ENCODE results near the gene TAGLN2. TPM values are rescaled to one million over a fixed set of nuclear protein-coding genes. Genes with fewer than 3 reads are reported as not detected.
"Not testable (repeated sequence)": the region's sequence is repeated elsewhere in the genome, so short reads cannot be mapped to it uniquely, and the experiment has no call there.

TAGLN2 gene
- total RNA-seq, 1 donor from 2014 or later: 182 TPM

- no peak for DNase-seq (ENCODE audit: low read depth in 2 of 2)
These were observed 24.4 kb downstream of the TAGLN2 start for GRCh38 chr1:159900755-159901360.

DNA sequence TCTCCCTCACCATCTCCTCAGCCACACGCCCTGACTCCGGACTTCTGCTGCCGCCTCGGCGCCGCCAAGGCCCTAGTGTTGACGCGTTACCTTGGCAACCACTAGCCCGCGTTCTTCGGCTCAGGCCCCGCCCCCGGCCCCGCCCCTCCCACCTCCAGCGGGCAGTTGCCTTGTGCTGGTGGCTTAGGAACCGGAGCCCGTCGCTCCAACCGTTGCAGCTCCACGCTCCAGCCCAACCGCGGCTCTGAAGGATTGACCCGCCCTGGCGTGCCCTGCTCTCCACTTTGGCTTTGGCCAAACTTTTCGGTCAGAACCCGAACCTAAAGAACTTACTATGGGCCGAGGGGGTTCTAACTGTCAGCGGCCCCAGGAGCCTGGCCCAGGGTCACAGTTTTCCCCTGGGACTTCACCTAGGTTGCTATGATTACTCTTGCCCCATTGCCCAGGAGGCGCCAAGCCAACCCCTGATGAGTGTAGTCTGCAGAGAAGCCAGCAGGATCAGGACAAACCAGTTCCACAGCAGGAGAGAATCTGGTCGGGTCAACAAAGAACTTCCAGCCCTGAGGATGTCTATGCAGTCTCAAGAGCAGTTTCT is 25.1 kb downstream of the TAGLN2 start, which contains the start of gene CFAP45:
Gene CFAP45, minus strand, starts transcription at position 80 of the 595 bp plus-strand sequence. Its CDS starts 67 bp downstream, at position 13.
- peak in 1 of 2 donors; percentile 81 for DNase-seq (ENCODE audit: low read depth in 2 of 2)

DNA sequence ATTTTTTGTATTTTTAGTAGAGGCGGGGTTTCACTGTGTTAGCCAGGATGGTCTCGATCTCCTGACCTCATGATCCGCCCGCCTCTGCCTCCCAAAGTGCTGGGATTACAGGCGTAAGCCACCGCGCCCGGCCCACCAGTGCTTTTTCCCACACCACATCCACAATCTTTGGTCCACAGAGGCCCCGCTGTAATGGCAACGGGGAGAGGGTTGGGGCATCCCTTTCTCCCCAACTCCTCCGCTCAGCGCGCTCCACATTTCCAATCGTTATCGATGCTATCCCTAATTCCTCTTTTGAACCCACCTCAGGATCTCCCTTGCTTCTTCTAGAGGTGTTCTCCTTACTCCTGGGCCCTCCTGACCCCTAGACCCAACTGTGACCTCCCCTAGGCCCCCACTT is 25.7 kb downstream of the TAGLN2 start:
- DNase-seq (ENCODE audit: low read depth in 2 of 2): not testable (repeated sequence)

- DNase-seq (ENCODE audit: low read depth in 2 of 2): no peak
These were observed 26.8 kb downstream of the TAGLN2 start for GRCh38 chr1:159898527-159898926.

GRCh38 chr1:159897962-159898361 is 27.3 kb downstream of the TAGLN2 start:
- DNase-seq (ENCODE audit: low read depth in 2 of 2): no peak

- no peak for DNase-seq (ENCODE audit: low read depth in 2 of 2)
These were observed 28.8 kb downstream of the TAGLN2 start for GRCh38 chr1:159896546-159896930.

GRCh38 chr1:159895836-159896545 is 29.3 kb downstream of the TAGLN2 start:
- no peak for DNase-seq (ENCODE audit: low read depth in 2 of 2)

- no peak for DNase-seq (ENCODE audit: low read depth in 2 of 2)
These were observed 30.0 kb downstream of the TAGLN2 start for GRCh38 chr1:159895286-159895685.

GRCh38 chr1:159892944-159893343 is 32.4 kb downstream of the TAGLN2 start:
- DNase-seq (ENCODE audit: low read depth in 2 of 2): no peak

DNA sequence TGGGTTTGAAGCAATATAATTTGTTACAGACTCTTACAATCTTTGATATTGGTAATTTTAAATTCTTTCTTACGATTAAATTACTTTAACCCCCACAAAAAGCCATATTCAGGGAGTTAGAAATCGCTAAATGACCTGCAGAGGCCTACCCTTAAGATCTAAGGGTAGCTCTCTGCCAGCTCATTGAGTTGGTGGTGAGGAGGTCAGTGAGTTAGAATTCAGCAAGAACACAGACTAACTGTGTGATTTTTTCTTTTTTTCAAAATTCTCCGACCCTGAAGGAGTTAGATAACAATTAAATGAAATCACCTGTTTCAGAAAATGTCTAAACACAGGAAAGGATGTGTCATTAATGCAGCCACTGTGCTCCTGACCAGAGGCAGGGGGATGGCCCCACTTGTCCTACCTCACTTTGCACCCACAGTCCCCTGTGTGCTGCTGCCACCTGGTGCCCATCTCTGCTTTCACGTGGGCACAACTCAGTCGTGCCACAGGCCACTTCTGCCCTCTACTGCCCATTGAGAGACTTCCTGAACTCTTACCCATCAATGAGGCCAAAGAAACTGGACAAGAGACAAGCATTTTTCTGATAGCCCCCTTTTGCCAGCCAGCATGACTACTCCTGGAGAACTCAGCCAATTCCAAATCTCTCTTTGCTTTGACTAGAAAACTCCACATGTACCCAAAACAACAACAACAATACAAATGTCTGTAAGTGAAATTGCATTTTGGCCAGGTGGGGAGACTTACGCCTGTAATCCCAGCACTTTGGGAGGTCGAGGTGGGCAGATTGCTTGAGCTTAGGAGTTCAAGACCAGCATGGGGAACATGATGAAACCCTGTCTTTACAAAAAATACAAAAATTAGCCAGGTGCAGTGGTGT is 33.8 kb downstream of the TAGLN2 start:
- DNase-seq (ENCODE audit: low read depth in 2 of 2): peak; percentile 71 to 92

DNA sequence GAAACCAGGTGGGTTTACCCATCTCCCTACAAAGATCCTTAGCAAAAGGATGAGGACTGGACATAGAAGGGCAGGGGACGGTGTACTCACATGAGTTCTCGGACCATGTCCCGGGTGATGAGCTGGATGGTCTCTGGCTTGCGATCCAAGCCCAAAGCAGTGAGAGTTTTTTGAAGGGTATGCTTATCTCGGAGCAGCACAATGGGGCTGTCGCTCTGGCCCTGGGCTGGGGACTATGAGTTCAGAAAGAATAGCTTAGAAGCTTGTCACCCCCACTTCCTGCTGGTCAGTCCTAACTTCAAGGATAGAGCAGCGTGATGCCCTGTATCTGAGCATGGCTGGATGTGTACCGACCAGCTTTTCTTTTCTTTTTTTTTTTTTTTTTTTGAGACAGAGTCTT is 34.9 kb downstream of the TAGLN2 start:
- no peak for DNase-seq (ENCODE audit: low read depth in 2 of 2)

DNA sequence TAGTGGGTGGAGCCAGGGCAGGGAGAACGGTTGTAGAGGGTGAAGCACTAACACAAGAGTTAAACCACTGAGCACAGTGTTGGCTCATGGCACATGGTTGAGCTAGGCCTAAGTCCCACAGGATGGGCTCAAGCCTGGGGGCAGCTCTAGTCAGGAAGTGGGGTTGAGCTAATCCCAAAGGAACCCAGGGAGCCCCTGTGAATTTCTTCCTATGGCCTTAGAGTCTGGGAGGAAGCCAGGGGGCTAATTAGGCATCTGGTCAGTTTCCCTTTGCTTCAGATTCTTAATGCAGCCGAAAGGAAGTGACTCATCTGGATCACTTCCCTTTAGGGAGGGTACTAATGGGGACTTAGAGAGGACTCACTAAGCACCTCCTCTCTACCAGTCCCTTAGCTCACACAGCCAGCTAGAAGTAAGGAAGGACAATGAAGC is 35.5 kb downstream of the TAGLN2 start:
- peak in 1 of 2 donors; percentile 88 for DNase-seq (ENCODE audit: low read depth in 2 of 2)

DNA sequence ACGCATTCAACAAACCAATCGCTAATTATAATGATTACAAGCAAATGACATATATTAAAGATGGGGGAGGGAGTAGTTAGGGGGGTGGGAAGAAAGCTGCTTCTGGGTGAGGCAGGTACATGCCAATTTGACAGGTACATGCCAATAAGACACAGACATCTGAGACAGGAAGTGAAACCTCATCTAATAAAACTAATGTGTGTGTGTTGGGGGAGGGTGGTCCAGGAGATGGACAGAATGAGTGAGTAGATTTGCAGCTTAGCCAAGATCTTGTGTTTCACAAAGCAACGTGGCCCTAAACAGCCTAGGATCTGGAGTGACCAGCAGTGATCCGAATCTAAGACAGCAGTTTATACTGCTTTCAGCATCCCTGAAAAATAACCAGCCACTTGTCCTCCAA is 36.1 kb downstream of the TAGLN2 start:
- DNase-seq (ENCODE audit: low read depth in 2 of 2): no peak

GRCh38 chr1:159884296-159884695 is 41.0 kb downstream of the TAGLN2 start:
- no peak for DNase-seq (ENCODE audit: low read depth in 2 of 2)

GRCh38 chr1:159883134-159883533 is 42.2 kb downstream of the TAGLN2 start:
- DNase-seq (ENCODE audit: low read depth in 2 of 2): no peak

- peak in 1 of 2 donors; percentile 25 for DNase-seq (ENCODE audit: low read depth in 2 of 2)
These were observed 42.8 kb downstream of the TAGLN2 start for GRCh38 chr1:159882527-159882862.

GRCh38 chr1:159881622-159882526 is 43.4 kb downstream of the TAGLN2 start:
- peak in 1 of 2 donors; percentile 95 for DNase-seq (ENCODE audit: low read depth in 2 of 2)

DNA sequence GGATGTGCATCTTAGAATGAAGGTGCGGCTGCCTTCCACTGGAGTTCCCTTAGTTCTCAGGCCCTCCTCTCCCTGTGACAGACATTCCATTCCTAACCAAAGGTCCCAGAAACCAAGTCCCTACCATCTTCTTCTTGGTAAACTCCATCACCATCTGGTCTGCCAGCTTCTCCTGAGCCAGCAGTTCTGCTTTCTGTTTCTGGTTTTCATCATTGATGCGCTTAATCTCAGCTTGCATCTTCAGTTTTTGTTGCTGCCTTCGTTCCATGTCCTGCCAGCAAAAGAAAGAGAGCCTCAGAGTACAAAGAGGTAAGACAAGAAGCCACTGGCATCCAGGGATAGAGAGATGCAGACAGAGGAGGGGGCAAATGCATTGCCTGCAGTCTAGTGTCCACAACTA is 44.9 kb downstream of the TAGLN2 start:
- DNase-seq (ENCODE audit: low read depth in 2 of 2): no peak

GRCh38 chr1:159879977-159880376 is 45.3 kb downstream of the TAGLN2 start:
- DNase-seq (ENCODE audit: low read depth in 2 of 2): no peak

GRCh38 chr1:159879136-159879535 is 46.2 kb downstream of the TAGLN2 start:
- no peak for DNase-seq (ENCODE audit: low read depth in 2 of 2)

Measured in dermis microvascular lymphatic vessel endothelial cell (primary cell).